ENCODE data around the gene KCNMB2.

- no peak for TF ChIP-seq CTCF (IDR thresholded peaks at IDR 0.05)
- TF ChIP-seq POLR2A (IDR thresholded peaks at IDR 0.05) = no peak
Observed at GRCh38 chr3:178785961-178786360, 249.7 kb downstream of the KCNMB2 start.
